Liver (tissue), 9 donors: ENCODE results near the gene CMTM6. TPM values are rescaled to one million over a fixed set of nuclear protein-coding genes. Genes with fewer than 3 reads are reported as not detected.

ENCODE experiments used
- DNase-seq: peaks from one replicate; pipeline ENCODE4 v3.0.0-alpha.2; 2017; ENCODE audit warnings: low spot score
- H3K27ac ChIP-seq, 2 donors: one replicate each; pipeline ENCODE4 v1.7.0; 2013; ENCODE audit warnings: inconsistent platforms in 2 of 2, low read length in 2 of 2, control low read depth in 1 of 2, low read depth in 1 of 2, mild to moderate bottlenecking in 1 of 2
- H3K27me3 ChIP-seq, 4 donors: one replicate each; pipeline versions ENCODE4 v1.6.1 to v1.7.0; 2013; ENCODE audit warnings: low read length in 3 of 4, inconsistent platforms in 1 of 4, mild to moderate bottlenecking in 1 of 4, moderate library complexity in 1 of 4; ENCODE audit not compliant: control insufficient read depth in 4 of 4, insufficient read depth in 4 of 4
- H3K36me3 ChIP-seq, 4 donors: one replicate each; pipeline versions ENCODE4 v1.6.1 to v1.7.0; 2013; ENCODE audit warnings: low read length in 3 of 4, mild to moderate bottlenecking in 3 of 4, low read depth in 1 of 4, moderate library complexity in 1 of 4; ENCODE audit not compliant: control insufficient read depth in 4 of 4, insufficient read depth in 3 of 4
- H3K4me1 ChIP-seq, 4 donors: one replicate each; pipeline versions ENCODE4 v1.6.1 to v1.7.0; 2013; ENCODE audit warnings: low read length in 3 of 4, mild to moderate bottlenecking in 3 of 4, moderate library complexity in 1 of 4; ENCODE audit not compliant: control insufficient read depth in 4 of 4, insufficient read depth in 4 of 4
- H3K4me3 ChIP-seq, 3 donors: one replicate each; pipeline versions ENCODE4 v1.6.1 to v1.7.0; 2013; ENCODE audit warnings: low read length in 3 of 3, control low read depth in 1 of 3, low read depth in 1 of 3, mild to moderate bottlenecking in 1 of 3
- H3K9ac ChIP-seq, 2 donors: one replicate each; pipeline ENCODE4 v1.7.0; 2013; ENCODE audit warnings: low read length in 2 of 2, mild to moderate bottlenecking in 2 of 2, moderate library complexity in 2 of 2, control low read depth in 1 of 2, low read depth in 1 of 2
- H3K9me3 ChIP-seq, 4 donors: one replicate each; pipeline versions ENCODE4 v1.6.1 to v1.7.0; 2013; ENCODE audit warnings: low read length in 3 of 4; ENCODE audit not compliant: control insufficient read depth in 4 of 4
- EGR1 ChIP-seq, 2 donors: IDR thresholded peaks; 2 replicates each; pipeline ENCODE4 v1.6.1; 2016 to 2018; ENCODE audit warnings: antibody characterized with exemption in 2 of 2, low read depth in 2 of 2
- FOXA1 ChIP-seq: IDR thresholded peaks from 2 replicates; pipeline ENCODE4 v1.6.1; 2016; ENCODE audit warnings: antibody characterized with exemption
- HNF4A ChIP-seq, 2 donors: conservative IDR thresholded peaks; 2 replicates each; pipeline ENCODE4 v1.6.1; 2016; ENCODE audit warnings: antibody characterized with exemption in 2 of 2, mild to moderate bottlenecking in 2 of 2
- HNF4G ChIP-seq: IDR thresholded peaks from 2 replicates; pipeline ENCODE4 v1.6.1; 2016; ENCODE audit warnings: antibody characterized with exemption
- NR2F2 ChIP-seq: IDR thresholded peaks from 2 replicates; pipeline ENCODE4 v1.6.1; 2016; ENCODE audit warnings: antibody characterized with exemption
- RAD21 ChIP-seq, 2 donors: IDR thresholded peaks; 2 replicates each; pipeline ENCODE4 v1.6.1; 2016; ENCODE audit warnings: antibody characterized with exemption in 2 of 2, mild to moderate bottlenecking in 2 of 2
- RXRA ChIP-seq, 2 donors: IDR thresholded peaks; 2 replicates each; pipeline ENCODE4 v1.6.1; 2017 to 2018; ENCODE audit warnings: antibody characterized with exemption in 2 of 2, mild to moderate bottlenecking in 1 of 2
- TAF1 ChIP-seq: conservative IDR thresholded peaks from 2 replicates; pipeline ENCODE4 v1.6.1; 2016; ENCODE audit warnings: antibody characterized with exemption, mild to moderate bottlenecking
- YY1 ChIP-seq: IDR thresholded peaks from 2 replicates; pipeline ENCODE4 v1.6.1; 2016; ENCODE audit warnings: antibody characterized with exemption, mild to moderate bottlenecking
- WGBS: extraction: QIAGEN DNeasy Blood & Tissue Kit; methylation state at CpG from one replicate; pipeline ENCODE4 v1.1.7; 2013; 5-methylcytosine and 5-hydroxymethylcytosine counted together
- polyA plus RNA-seq, 2 donors: library from polyadenylated mRNA; stranded (reverse) in 1 of 2; unstranded in 1 of 2; fragments of 200-250 nt in 1 of 2; fragments of >200 nt in 1 of 2; fragmentation: Nextera tagmentation in 1 of 2; extraction: Ambion mirVana in 1 of 2; gene quantifications; one replicate each; pipeline versions ENCODE4 v1.2.1 to v1.2.3, GENCODE V29; 2013 to 2015
- total RNA-seq, 2 donors: library from RNA; depleted of rRNA; stranded (reverse); fragments of >200 nt; gene quantifications; one replicate each; pipeline ENCODE4 v1.2.3, GENCODE V29; 2014
- TF ChIP-seq, protein P1 (sequence below): fragments of 150-350 bp; IDR thresholded peaks from 2 replicates; pipeline ENCODE4 v1.5.1; 2017; ENCODE audit warnings: improper control_type of control experiment, low read depth, low read length; ENCODE audit not compliant: missing input control
- TF ChIP-seq, protein P2 (sequence below): IDR thresholded peaks from 2 replicates; pipeline ENCODE4 v1.6.1; 2016; ENCODE audit warnings: antibody characterized with exemption, mild to moderate bottlenecking
- TF ChIP-seq, protein P3 (sequence below): IDR thresholded peaks from 2 replicates; pipeline ENCODE4 v1.6.1; 2016; ENCODE audit warnings: antibody characterized with exemption
- TF ChIP-seq, protein P4 (sequence below): IDR thresholded peaks from 2 replicates; pipeline ENCODE4 v1.6.1; 2016; ENCODE audit warnings: antibody characterized with exemption
- donor health status: healthy.
- donor health status: healthy.
- donor health status: healthy.
- donor health status: healthy.
- donor health status: healthy.

Gene CMTM6
- total and polyA plus RNA-seq, 4 donors: 45.7 to 77.9 (median 51.8) TPM

DNA sequence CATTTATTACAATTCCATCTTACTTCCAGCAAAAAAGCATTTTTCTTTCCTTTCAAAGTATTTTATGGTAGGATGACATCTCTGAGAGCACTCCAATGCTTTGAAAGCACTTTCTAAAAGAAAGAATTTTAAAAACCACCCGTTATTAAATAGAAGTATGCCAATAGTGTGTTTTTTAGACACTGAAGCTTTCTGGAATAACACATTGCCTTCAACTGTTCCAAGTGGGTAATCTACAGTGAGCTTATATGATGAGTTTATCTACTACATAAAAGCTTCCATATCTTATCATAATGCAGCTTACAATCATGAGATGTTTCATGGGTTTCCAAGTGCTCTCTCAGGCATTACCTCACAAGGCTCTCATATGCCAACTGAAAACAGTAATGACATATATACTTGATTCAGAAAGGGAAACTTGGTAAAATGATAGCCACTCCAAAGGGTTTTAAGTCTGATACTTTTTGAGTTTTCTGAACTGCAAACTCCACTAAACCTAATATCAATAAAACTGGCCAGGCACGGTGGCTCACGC is 14.1 kb downstream of the CMTM6 start (continued):
- no peak for TF ChIP-seq RAD21 (IDR thresholded peaks at IDR 0.05)
- TF ChIP-seq TAF1: no peak

DNA sequence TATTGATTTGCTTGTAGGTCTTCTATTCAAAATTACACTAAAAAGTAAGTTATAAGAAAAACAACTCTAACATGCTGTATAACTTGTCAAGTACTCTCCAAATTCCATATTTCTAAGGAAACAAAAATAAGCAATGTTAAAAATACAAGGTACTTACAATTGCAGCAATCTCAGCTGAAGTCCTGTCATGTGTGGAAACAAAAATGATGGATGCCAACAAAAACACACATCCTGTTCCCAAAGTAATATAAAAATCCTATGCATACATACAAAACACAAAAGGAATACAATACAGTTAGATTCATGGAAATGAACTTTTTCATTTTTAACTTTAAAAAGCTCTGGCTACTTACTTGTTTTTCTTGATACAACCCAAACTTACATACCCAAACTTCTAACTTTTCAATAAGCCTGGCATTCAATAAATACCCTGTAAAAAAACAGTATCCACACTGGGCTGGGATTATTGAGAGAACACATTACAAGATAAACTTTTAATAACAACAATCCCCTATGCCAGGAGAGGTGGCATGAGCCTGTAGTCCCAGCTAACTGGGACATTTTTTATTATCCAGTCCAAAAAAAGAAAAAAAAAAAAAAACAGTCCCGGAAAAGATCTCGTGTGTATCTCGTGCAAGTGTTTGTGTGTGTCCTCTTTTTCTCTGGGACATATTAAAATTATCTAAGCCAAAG is 14.7 kb downstream of the CMTM6 start:
- no peak for DNase-seq
- Histone ChIP-seq H3K4me3 (no peak overlapping the region), H3K9me3 (no peaks in the 10 kb centered on the region), H3K9ac (no peak overlapping the region), H3K27ac (no peak overlapping the region), H3K27me3 (no peaks in the 10 kb centered on the region), H3K4me1 (peaks cover 0 to 11% (median 0%) of the 10 kb centered on the region in 4 donors), H3K36me3 (peaks cover 8 to 32% (median 17%) of the 10 kb centered on the region in 4 donors)
- TF ChIP-seq NR2F2 (no peak), EGR1 (IDR thresholded peaks at IDR 0.05; ENCODE audit: low read depth in 2 of 2) (no peak), FOXA1 (no peak), YY1 (no peak), HNF4G (no peak), HNF4A (conservative IDR thresholded peaks at IDR 0.05) (no peak), RXRA (IDR thresholded peaks at IDR 0.05) (no peak), TAF1 (no peak)
- TF ChIP-seq, protein P1, sequence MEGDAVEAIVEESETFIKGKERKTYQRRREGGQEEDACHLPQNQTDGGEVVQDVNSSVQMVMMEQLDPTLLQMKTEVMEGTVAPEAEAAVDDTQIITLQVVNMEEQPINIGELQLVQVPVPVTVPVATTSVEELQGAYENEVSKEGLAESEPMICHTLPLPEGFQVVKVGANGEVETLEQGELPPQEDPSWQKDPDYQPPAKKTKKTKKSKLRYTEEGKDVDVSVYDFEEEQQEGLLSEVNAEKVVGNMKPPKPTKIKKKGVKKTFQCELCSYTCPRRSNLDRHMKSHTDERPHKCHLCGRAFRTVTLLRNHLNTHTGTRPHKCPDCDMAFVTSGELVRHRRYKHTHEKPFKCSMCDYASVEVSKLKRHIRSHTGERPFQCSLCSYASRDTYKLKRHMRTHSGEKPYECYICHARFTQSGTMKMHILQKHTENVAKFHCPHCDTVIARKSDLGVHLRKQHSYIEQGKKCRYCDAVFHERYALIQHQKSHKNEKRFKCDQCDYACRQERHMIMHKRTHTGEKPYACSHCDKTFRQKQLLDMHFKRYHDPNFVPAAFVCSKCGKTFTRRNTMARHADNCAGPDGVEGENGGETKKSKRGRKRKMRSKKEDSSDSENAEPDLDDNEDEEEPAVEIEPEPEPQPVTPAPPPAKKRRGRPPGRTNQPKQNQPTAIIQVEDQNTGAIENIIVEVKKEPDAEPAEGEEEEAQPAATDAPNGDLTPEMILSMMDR: no peak
- TF ChIP-seq, protein P2, sequence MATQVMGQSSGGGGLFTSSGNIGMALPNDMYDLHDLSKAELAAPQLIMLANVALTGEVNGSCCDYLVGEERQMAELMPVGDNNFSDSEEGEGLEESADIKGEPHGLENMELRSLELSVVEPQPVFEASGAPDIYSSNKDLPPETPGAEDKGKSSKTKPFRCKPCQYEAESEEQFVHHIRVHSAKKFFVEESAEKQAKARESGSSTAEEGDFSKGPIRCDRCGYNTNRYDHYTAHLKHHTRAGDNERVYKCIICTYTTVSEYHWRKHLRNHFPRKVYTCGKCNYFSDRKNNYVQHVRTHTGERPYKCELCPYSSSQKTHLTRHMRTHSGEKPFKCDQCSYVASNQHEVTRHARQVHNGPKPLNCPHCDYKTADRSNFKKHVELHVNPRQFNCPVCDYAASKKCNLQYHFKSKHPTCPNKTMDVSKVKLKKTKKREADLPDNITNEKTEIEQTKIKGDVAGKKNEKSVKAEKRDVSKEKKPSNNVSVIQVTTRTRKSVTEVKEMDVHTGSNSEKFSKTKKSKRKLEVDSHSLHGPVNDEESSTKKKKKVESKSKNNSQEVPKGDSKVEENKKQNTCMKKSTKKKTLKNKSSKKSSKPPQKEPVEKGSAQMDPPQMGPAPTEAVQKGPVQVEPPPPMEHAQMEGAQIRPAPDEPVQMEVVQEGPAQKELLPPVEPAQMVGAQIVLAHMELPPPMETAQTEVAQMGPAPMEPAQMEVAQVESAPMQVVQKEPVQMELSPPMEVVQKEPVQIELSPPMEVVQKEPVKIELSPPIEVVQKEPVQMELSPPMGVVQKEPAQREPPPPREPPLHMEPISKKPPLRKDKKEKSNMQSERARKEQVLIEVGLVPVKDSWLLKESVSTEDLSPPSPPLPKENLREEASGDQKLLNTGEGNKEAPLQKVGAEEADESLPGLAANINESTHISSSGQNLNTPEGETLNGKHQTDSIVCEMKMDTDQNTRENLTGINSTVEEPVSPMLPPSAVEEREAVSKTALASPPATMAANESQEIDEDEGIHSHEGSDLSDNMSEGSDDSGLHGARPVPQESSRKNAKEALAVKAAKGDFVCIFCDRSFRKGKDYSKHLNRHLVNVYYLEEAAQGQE: no peak
- TF ChIP-seq, protein P3, sequence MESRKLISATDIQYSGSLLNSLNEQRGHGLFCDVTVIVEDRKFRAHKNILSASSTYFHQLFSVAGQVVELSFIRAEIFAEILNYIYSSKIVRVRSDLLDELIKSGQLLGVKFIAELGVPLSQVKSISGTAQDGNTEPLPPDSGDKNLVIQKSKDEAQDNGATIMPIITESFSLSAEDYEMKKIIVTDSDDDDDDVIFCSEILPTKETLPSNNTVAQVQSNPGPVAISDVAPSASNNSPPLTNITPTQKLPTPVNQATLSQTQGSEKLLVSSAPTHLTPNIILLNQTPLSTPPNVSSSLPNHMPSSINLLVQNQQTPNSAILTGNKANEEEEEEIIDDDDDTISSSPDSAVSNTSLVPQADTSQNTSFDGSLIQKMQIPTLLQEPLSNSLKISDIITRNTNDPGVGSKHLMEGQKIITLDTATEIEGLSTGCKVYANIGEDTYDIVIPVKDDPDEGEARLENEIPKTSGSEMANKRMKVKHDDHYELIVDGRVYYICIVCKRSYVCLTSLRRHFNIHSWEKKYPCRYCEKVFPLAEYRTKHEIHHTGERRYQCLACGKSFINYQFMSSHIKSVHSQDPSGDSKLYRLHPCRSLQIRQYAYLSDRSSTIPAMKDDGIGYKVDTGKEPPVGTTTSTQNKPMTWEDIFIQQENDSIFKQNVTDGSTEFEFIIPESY: no peak
- TF ChIP-seq, protein P4, sequence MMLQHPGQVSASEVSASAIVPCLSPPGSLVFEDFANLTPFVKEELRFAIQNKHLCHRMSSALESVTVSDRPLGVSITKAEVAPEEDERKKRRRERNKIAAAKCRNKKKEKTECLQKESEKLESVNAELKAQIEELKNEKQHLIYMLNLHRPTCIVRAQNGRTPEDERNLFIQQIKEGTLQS: no peak
- WGBS: 98% methylated on average over 3 of the region's 3 CpGs
